GM21737 (cell line): ENCODE measurements around the gene PLPPR2.
A peak's percentile ranks its signal among the peaks of the same experiment; 100 is the strongest.
"Not testable (repeated sequence)": the region's sequence is repeated elsewhere in the genome, so short reads cannot be mapped to it uniquely, and the experiment has no call there.

Experiments used
- ATAC-seq: cut with Tn5 transposase; IDR thresholded peaks from one replicate; pipeline ENCODE4 v1.9.1; 2021; ENCODE audit warnings: mild to moderate bottlenecking, moderate library complexity; ENCODE audit not compliant: unreplicated experiment

Gene PLPPR2

DNA sequence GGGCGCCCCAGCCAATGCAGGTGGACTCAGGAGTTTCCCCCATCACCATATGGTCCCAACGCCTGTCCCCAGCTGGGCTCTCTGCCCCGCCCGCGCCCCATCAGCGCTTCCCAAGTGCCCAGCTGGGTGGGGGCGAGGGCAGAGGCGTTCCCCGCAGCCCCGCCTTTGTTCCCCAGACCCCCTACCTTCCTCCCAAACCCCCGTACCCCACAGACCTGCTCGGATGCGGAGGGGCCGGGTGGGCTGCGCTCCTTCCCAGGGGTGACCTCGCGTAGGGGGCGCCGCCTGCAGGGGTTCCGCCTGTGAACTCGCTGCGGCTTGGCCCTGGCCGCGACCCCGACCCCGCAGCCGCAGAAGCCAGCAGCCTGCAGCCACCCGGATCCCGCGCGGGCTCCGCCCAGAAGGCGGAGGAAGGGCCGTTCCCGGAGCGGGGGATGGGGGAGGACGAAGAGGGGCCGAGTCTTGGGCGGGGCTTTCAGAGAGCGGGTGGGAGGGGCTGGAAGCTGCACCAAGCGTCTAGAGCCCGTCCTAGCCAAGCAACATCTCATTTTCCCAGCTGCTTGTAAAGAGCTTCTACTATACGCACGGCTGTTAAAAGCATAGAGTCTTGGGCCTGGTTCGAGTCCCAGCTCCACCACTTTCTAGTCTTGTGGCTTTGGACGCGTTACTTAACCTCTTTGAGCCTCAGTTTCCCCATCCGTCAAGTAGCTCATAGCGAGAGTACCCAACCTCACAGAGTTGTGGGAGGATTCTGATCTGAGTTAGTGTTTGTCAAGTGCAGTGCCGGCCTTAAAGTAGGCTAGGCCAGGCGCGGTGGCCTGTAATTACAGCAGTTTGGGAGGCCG, 15.8 kb upstream of the PLPPR2 start, which contains the start of gene RAB3D:
Gene RAB3D, minus strand, starts transcription at position 404 of the 845 bp plus-strand sequence. CDS start 2,258 bp downstream, outside the sequence.
- peak; percentile 69 for ATAC-seq

DNA sequence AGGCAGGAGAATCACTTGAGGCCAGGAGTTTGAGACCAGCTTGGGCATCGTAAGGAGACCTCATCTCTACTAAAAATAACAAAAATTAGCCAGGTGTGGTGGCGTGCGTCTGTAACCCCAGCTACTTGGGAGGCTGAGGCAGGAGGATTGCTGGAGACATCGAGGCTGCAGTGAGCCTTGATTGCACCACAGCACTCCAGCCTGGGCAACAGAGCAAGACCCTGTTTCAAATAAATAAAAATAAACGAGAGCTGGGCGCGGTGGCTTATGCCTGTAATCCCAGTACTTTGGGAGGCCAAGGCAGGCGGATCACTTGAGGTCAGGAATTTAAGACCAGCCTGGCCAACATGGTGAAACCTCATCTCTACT, 15.1 kb upstream of the PLPPR2 start:
- ATAC-seq, result not testable (repeated sequence)

DNA sequence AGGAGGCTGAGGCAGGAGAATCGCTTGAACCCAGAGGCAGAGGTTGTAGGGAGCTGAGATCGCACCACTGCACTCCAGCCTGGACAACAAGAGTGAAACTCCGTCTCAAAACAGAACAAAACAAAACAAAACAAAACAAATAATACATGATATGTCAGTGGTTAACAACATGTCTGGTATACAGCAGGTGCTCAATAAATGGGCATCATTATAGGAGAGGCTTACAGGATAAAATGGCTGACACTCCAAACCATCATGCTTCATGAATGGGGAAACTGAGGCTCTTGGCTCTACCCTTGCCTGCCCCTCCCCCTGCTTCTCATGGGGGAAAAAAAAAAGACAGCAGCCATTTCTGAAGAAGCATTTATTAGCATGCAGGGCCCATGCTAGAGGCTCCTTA, 12.8 kb upstream of the PLPPR2 start:
- ATAC-seq, result no peak

DNA sequence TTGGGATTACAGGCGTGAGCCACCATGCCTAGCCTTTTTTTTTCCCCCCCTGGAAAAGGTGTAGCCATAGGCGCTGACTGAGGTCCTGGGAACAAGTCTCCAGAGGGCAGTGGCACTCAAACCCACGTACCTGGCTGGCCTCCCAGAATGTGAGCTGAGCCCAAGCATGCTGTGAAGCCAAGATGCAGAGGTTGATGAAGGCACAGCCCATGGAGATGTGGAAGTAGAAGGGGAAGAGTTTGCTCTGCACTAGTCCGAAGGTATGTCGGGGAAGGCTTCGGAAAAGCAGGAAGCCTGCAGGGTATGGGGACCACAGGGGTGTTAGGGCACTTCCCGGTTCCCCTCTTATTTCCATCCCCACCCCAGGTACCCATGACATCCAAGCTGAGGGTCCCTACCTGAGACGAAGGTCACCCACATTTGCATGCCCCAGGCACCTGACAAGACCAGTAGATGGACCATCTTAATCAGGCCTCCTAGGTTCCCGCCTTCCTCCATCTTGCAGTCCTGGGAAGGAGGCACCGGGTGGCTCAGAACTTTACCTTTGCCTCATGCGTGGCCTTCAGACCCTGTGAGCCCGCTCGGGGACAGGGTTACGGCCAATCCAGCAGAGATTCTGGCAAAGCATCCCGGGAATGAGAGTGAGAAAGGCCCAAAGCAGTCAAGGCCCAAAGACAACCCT, 10.0 kb upstream of the PLPPR2 start:
- ATAC-seq, result no peak

DNA sequence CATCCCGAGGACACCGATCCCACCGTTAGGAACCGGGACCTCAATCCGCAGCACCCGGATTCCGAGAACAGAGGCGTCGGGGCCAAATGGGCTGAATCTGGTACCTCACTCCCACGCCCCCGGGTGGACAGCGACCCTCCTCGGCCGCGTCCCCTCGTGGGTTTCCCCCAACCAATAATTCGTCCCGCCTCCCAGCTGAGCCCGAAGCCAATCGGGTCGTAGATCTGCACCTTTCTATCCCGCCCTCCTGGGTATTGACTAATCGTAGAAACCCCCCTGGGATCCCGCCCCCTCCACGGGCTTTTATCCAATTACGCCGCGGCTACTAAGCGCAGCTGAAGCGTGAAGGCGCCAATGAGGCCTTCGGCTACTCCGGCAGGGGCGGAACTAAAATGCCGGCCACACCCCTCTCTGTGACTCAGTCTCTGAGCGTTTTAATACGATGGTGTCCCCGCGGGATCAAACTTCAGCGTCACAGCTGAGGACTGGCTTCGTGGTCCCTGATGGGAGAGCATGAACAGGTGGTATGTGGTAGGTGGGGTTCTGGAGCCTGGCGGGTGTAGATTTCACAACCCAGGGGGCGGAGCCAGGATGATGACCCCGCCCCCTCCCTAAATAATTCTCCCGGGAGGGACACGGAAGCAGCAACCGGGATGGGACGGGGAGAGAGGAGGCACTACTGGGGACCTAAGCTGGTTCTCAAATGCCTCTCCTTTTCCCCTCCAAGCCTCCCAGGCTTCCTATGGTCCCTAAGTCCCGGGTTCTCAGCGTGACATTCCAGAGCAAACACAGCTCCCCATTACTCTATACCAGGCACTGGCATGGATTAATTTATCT, 8.9 kb upstream of the PLPPR2 start, which contains the start of the genes CCDC159 and TMEM205:
Gene CCDC159, plus strand, starts transcription at position 416 of the 837 bp plus-strand sequence. Its CDS starts 88 bp downstream, at position 504.
Gene TMEM205, minus strand, starts transcription at position 165 of the 837 bp plus-strand sequence. CDS start 649 bp downstream, outside the sequence.
- peak; percentile 81 for ATAC-seq

DNA sequence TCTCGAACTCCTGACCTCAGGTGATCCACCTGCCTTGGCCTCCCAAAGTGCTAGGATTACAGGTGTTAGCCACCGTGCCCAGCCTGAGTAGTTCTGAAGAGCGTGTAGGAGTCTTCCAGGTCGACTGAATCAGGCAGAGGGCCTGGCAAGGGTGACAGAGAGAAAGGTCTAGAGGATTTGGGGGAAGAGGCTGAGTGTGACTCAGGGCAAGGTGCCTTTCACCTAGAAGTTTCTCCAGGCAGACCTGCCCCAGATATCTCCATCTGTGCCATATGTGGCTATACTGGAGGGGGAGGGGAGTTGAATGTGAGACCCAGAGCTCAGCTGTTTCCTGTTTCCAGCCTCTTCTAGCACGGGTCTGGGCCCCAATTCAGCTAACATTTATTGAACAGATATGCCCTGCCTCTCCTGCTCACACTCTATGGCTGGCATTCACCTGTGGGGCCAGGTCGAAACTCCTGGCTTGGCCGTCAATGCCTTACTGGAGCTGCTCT, 7.6 kb upstream of the PLPPR2 start:
- ATAC-seq, result no peak

DNA sequence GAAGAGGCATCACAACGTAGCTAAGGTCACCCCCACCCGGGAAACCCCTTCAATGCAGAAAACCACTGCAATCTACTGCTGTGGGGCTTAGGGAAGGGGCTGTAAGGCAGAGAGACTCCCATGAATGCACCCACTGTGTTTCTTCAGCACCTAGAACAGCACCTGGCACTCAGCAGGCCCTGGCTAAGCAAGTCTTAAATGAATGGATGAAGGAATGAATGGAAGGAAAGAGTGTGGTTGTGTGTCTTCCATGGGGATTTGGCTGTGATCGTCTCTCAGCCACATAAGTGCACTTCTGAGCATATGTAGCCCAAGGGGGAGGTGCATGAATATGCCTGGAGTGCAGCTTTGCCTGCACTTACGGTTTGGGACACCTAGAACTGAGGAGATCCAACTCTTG, 6.1 kb upstream of the PLPPR2 start:
- ATAC-seq, result no peak

DNA sequence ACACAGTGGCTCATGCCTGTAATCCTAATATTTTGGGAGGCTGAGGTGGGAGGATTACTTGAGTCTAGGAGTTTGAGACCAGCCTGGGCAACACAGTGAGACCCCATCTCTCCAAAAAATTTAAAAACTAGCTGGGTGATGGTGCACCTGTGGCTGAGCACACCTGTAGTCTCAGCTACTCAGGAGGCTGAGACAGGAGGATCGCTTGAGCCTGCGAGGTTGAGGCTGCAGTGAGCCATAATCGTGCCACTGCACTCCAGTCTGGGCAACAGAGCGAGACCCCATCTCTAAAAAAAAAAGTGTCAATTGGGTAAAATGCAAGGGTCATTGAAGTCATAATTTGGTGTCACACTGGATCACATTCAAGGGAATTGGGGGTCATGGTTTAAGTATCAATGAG, 1.1 kb upstream of the PLPPR2 start:
- not testable (repeated sequence) for ATAC-seq

DNA sequence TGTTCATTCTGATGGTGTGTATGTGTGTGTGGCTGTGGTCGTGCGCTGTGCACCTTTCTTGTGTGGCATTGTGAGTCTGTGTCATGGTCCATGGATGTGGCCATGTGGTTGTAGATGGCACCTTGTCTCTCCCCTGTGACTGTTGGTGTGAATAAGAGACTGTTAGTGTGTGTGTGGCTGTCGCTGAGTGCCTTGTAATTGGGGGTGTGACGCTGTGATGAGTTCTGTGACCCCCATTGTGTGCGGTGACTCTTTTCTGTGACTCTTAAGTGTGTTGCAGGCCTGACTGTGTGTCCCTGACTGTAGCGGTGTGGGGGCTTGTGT, 804 bp downstream of the PLPPR2 start:
- ATAC-seq, result no peak

DNA sequence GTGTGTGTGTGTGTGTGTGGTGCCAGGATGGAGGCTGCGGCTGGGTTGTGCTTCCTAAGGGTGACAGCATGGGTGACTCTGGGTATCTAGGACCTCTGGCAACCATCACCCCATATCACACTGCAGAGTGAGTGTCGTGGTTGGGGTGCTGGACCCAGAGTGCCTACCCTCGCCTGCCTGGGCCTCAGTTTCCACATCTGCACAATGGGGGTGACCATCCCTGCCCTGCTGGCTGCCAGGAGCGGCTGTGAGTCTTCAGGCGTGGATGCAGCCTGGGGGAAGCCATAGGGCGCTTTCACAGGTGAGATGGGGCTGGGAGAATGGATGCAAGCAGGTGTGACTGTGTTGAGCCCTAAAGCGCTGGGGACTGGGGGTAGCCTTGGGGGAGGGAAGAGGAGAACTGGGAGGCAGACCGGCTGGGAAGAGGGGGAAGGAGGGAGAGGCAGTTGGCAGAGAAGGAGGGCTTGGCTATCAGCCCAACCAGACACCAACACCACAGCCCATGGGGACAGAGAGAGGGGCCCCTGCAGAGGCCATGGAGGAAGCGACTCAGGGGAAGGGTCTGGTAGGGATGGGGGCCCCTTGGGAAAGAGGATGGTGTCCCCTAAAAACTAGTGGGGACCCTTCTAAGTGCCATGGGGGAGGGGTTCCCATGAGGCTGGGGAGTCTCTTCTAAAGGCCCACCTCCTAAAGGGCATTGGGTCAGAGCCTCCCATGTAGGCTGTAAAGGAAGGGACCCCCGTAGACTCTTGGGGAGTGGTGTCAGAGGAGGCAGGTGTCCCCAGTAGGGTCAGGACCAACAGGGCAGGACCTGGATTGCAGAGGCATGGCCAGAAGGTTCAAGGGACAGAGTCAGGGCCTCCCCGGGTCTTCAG, 1.7 kb downstream of the PLPPR2 start:
- no peak for ATAC-seq

DNA sequence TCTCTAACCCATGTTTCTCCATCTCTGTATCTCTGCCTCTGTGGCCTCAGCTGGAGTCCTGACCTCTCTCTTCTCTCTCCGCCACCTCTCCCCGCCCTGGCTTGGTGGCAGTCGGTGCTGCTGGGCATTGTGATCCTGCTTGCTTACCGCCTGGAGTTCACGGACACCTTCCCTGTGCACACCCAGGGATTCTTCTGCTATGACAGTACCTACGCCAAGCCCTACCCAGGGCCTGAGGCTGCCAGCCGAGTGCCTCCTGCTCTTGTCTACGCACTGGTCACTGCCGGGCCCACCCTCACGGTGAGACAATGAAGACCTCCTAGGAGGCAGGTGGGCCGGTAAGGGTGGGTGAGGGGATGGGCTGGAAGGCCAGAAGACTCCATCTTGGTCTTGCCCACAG, 4.2 kb downstream of the PLPPR2 start:
- ATAC-seq, result no peak

DNA sequence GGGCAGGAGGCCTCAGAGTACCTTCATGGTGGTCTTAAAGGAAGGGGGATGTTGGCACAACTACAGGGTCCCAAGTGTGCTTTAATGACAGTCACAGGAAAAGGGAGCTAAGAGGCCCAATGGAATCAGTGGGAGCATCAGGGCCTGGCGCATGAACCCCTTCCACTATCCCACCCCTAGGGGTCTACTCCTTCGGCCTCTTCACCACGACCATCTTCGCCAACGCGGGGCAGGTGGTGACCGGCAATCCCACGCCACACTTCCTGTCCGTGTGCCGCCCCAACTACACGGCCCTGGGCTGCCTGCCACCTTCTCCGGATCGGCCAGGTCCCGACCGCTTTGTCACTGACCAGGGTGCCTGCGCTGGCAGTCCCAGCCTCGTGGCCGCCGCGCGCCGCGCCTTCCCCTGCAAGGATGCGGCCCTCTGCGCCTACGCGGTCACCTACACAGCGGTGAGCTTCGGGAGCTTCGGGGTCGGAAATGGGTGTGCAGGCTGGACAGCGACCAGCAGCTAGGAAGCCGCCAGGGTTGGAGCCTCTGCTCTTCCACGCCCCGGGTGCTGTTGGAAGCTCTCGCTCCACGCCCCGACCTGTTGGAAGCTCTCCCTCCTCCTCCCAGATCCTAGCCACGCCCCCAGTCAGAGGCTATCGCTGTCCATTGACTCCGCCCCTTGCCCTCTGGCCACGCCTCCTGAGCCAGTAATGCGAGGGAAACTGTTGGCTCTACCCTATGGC, 6.0 kb downstream of the PLPPR2 start:
- no peak for ATAC-seq

DNA sequence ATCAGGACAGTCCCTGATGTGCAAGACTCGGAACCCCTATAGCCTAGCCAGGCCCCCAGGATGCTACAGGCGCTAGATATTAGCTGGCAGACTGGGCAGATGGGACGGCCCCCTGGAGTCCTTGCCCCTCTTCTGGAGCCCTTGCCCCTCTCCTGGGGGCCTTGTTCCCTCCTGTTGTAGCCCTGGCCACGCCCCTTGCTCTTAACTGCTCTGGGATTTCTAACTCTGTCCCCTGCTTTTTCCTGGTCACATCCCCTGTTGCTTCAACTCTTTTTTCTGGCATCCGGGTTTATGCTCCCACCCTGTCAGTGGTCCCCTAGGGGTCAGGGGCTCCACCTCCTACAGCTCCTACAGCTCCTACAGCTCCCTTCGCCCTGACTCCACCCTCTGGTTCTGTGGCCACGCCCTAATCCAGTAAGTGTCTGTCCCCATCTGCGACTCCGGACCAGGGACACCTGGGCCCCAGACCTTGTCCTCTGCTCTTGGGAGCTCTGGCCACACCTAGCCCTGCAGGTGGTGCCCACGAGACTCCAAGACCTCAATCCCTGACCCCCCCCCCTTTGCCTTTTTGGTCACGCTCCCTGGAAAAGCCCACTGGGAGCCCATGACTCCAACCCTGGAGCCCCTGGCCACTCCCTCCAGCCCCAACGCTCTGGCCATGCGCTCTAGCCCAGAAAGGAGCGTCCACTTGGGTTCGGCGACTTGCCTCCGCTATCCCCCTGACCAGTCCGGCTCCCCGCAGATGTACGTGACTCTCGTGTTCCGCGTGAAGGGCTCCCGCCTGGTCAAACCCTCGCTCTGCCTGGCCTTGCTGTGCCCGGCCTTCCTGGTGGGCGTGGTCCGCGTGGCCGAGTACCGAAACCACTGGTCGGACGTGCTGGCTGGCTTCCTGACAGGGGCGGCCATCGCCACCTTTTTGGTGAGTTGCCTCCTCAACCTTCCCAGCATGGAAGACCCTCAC, 6.8 kb downstream of the PLPPR2 start:
- no peak for ATAC-seq

DNA sequence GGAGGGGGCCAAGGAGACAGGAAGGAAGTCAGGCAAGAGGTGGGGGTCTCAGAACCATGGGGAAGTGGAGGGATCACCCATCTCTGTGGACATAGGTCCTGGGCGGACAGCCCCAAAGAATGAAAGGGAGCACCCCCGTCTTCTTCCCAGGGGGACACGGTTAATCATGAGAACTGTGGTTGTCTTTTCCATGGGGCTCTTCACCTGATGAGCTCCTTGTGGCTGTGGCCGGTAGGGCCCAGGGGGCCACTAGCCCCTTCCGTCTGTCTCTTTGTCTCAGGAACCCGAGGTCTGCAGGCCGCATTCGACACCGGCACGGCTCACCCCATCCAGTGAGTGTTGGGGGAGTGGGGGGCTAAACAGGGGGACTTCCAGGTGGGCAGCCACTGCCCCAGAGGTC, 8.6 kb downstream of the PLPPR2 start:
- ATAC-seq, result no peak

DNA sequence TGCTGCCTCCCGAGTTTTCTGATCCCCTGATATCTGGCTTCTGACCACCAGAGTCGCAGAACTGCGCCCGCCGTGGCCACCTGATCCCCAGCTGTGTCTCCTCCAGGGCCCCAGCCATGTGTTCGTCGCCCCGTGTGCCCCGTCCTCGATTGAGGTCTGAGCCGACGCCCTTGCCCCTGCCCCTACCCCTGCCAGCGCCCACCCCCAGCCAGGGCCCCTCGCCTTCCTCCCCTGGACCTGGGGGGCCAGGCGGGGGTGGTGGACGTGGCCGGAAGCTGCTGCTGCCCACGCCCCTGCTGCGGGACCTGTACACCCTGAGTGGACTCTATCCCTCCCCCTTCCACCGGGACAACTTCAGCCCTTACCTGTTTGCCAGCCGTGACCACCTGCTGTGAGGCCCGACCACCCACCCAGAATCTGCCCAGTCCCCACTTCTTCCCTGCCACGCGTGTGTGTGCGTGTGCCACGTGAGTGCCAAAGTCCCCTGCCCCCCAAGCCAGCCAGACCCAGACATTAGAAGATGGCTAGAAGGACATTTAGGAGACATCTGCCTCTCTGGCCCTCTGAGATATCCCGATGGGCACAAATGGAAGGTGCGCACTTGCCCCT, 9.2 kb downstream of the PLPPR2 start:
- ATAC-seq, result no peak

DNA sequence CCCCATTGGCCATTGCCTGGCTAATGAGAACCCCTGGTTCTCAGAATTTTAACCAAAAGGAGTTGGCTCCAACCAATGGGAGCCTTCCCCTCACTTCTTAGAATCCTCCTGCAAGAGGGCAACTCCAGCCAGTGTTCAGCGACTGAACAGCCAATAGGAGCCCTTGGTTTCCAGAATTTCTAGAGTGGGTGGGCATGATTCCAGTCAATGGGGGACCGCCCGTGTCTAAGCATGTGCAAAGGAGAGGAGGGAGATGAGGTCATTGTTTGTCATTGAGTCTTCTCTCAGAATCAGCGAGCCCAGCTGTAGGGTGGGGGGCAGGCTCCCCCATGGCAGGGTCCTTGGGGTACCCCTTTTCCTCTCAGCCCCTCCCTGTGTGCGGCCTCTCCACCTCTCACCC, 9.7 kb downstream of the PLPPR2 start:
- ATAC-seq, result no peak

DNA sequence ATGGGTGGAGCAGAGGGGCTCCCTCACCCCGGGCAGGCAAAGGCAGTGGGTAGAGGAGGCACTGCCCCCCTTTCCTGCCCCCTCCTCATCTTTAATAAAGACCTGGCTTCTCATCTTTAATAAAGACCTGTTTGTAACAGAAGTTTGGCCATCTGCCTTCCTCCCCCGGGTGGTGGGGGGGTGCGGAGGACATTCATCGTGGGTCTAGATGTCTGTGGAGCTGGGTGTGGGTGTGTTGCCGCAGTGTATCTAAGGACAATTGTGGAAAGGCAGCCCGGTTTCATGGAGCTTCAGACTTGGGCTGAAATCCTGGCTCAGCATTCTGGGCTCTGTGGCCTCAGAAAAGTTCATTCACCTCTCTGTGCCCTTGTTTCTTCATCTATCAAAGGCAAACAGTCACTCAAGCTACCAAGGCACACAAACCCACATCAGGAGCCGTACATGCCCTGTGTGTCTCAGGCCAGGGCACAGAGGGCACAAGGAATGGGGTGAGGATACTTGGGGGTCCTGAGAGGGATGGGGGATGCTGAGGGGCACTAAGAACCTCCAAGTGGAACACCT, 10.4 kb downstream of the PLPPR2 start:
- no peak for ATAC-seq

DNA sequence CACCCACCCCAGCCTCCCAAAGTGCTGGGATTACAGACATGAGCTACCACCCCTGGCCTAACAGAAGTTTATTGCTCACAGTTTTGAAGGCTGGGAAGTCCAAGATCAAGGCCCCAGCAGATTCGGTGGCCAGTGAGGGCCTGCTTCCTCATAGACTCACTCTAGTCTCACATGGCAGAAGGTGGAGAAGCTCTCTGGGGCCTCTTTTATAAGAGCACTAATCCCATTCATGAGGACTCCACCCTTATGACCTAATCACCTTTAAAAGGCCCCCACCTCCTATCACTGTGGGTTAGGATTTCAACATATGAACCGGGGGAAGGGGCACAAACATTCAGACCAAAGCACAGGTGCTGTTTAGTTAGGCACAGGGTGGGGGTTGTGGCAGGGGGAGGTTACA, 12.3 kb downstream of the PLPPR2 start:
- no peak for ATAC-seq
